Activated naive CD4-positive, alpha-beta T cell treated with anti-CD3 and anti-CD28 coated beads, Interleukin-2, amount 50 U/mL, for 16 hours (primary cell): ENCODE results near the gene ANO8.
"Not testable (repeated sequence)": the region's sequence is repeated elsewhere in the genome, so short reads cannot be mapped to it uniquely, and the experiment has no call there.

ENCODE experiments used
- DNase-seq: peaks from one replicate; pipeline ENCODE4 v3.0.0-alpha.2; 2020

The ANO8 gene

GRCh38 chr19:17282488-17283125, 52.0 kb downstream of the ANO8 start:
- DNase-seq = peak; percentile 81

GRCh38 chr19:17281391-17282304, 53.0 kb downstream of the ANO8 start, which contains the start of gene ANKLE1:
Gene ANKLE1, plus strand, starts transcription at chr19:17281901. Its CDS starts 20 bp downstream, at chr19:17281921.
- DNase-seq = peak; percentile 67

GRCh38 chr19:17279436-17279835, 55.2 kb downstream of the ANO8 start:
- DNase-seq = no peak

- no peak for DNase-seq
Measured at GRCh38 chr19:17275441-17276175, 59.0 kb downstream of the ANO8 start.

GRCh38 chr19:17274892-17275291, 59.8 kb downstream of the ANO8 start:
- DNase-seq = not testable (repeated sequence)
